DND-41 (cell line): ENCODE results near the gene NISCH.

Experiments
- EZH2 ChIP-seq: IDR thresholded peaks from 3 replicates; pipeline ENCODE4 v1.6.1; 2012; ENCODE audit warnings: borderline replicate concordance, low read depth, mild to moderate bottlenecking, moderate library complexity, low read length, inconsistent platforms; ENCODE audit not compliant: severe bottlenecking
- TF ChIP-seq, protein P1 (sequence below): IDR thresholded peaks from 2 replicates; pipeline ENCODE4 v1.5.1; 2012; ENCODE audit warnings: borderline replicate concordance, low read length, moderate library complexity, mild to moderate bottlenecking; ENCODE audit not compliant: poor library complexity, severe bottlenecking; ENCODE audit errors: extremely low read depth

DNA sequence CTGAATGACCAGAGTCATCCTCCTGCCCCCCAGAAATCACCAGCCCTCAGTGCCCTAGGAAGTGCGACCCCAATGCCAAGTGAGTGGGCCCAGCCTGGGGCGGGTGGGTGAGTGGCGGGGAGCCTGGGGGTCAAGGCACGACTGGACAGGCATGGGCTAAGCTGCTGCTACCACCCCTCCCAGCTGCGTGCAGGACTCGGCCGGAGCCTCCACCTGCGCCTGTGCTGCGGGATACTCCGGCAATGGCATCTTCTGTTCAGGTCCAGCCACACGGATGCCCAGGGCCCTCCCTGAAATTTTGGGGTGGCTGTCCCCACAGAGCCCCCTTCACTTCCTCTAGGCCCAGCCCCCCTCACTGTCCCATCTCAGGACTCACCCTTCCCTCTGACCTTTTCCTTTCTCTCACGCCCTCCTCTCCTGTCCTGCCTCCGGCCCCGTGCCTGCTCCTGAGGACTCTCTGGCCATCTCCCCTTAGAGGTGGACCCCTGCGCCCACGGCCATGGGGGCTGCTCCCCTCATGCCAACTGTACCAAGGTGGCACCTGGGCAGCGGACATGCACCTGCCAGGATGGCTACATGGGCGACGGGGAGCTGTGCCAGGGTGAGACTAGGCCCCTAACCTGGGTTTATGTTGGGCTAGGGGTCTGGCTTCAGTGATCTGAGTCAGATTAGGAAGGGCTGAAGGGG is 61.2 kb downstream of the NISCH start:
- TF ChIP-seq, protein P1, sequence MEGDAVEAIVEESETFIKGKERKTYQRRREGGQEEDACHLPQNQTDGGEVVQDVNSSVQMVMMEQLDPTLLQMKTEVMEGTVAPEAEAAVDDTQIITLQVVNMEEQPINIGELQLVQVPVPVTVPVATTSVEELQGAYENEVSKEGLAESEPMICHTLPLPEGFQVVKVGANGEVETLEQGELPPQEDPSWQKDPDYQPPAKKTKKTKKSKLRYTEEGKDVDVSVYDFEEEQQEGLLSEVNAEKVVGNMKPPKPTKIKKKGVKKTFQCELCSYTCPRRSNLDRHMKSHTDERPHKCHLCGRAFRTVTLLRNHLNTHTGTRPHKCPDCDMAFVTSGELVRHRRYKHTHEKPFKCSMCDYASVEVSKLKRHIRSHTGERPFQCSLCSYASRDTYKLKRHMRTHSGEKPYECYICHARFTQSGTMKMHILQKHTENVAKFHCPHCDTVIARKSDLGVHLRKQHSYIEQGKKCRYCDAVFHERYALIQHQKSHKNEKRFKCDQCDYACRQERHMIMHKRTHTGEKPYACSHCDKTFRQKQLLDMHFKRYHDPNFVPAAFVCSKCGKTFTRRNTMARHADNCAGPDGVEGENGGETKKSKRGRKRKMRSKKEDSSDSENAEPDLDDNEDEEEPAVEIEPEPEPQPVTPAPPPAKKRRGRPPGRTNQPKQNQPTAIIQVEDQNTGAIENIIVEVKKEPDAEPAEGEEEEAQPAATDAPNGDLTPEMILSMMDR = no peak
- no peak for TF ChIP-seq EZH2
